HG02840 (cell line): ENCODE measurements around the gene PRKCB.

Experiments used
- ATAC-seq: cut with Tn5 transposase; IDR thresholded peaks from one replicate; pipeline ENCODE4 v1.9.1; 2021; ENCODE audit warnings: mild to moderate bottlenecking, moderate library complexity, moderate number of reproducible peaks; ENCODE audit not compliant: unreplicated experiment, low FRiP score

Gene PRKCB

GRCh38 chr16:24262816-24263215 is 427.0 kb downstream of the PRKCB start:
- no peak for ATAC-seq
